NCI-H82 treated with DMSO at 0.1 percent for 48 hours (cell line): ENCODE results near the gene SRSF8.
"Not testable (repeated sequence)": the region's sequence is repeated elsewhere in the genome, so short reads cannot be mapped to it uniquely, and the experiment has no call there.

Experiments
- DNase-seq: peaks from one replicate; lab custom pipeline; 2025; ENCODE audit not compliant: unreplicated experiment; lab: John Stamatoyannopoulos, UW

Gene SRSF8

GRCh38 chr11:95095858-95096587, 29.3 kb downstream of the SRSF8 start:
- no peak for DNase-seq

- no peak for DNase-seq
Measured at GRCh38 chr11:95097209-95097608, 30.5 kb downstream of the SRSF8 start.

- DNase-seq, result no peak
Measured at GRCh38 chr11:95098826-95099225, 32.1 kb downstream of the SRSF8 start.

GRCh38 chr11:95100191-95100648, 33.5 kb downstream of the SRSF8 start:
- DNase-seq, result no peak

GRCh38 chr11:95100856-95101507, 34.3 kb downstream of the SRSF8 start:
- DNase-seq, result no peak

- DNase-seq, result no peak
Measured at GRCh38 chr11:95101935-95102334, 35.2 kb downstream of the SRSF8 start.

GRCh38 chr11:95102733-95103132, 36.0 kb downstream of the SRSF8 start:
- no peak for DNase-seq

- no peak for DNase-seq
Measured at GRCh38 chr11:95103701-95104100, 37.0 kb downstream of the SRSF8 start.

- no peak for DNase-seq
Measured at GRCh38 chr11:95104121-95104830, 37.6 kb downstream of the SRSF8 start.

- DNase-seq, result no peak
Measured at GRCh38 chr11:95104856-95105255, 38.1 kb downstream of the SRSF8 start.

GRCh38 chr11:95108159-95108611, 41.5 kb downstream of the SRSF8 start:
- no peak for DNase-seq

- no peak for DNase-seq
Measured at GRCh38 chr11:95108671-95109551, 42.2 kb downstream of the SRSF8 start.

- not testable (repeated sequence) for DNase-seq
Measured at GRCh38 chr11:95111471-95111870, 44.8 kb downstream of the SRSF8 start.

GRCh38 chr11:95111923-95112540, 45.3 kb downstream of the SRSF8 start:
- DNase-seq, result no peak

- no peak for DNase-seq
Measured at GRCh38 chr11:95115597-95115996, 48.9 kb downstream of the SRSF8 start.

GRCh38 chr11:95119361-95120060, 52.8 kb downstream of the SRSF8 start:
- DNase-seq, result no peak
